HG02884 (cell line): Measurements from ENCODE around the gene HSPG2.

Experiments used
- ATAC-seq: cut with Tn5 transposase; IDR thresholded peaks from one replicate; pipeline ENCODE4 v1.9.1; 2021; ENCODE audit warnings: mild to moderate bottlenecking, moderate library complexity; ENCODE audit not compliant: unreplicated experiment

Gene HSPG2

GRCh38 chr1:21849909-21850576, 87.1 kb downstream of the HSPG2 start:
- no peak for ATAC-seq

GRCh38 chr1:21848524-21849174, 88.5 kb downstream of the HSPG2 start:
- ATAC-seq: no peak

- no peak for ATAC-seq
Observed at GRCh38 chr1:21847223-21848205, 89.6 kb downstream of the HSPG2 start.

- ATAC-seq: no peak
Observed at GRCh38 chr1:21845646-21846641, 91.2 kb downstream of the HSPG2 start.

DNA sequence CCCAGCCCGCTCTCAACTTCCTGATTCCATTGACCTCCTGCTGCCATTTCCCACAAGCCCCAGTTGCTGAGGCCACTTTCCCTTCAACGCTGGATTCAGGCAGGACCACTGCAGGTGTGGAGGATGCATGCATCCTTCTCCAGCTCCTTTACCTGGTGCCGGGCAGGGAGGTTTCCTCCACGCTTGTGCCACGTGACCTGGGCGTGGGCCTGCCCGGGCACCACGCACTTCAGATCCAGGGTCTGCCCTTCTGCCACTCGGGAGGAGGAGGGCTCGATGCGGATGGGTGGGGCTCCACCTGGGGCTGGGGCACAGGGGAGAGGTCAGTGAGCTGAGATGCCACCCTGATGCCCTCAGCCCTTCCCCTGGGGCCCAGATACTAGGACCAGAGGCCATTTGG, 93.1 kb downstream of the HSPG2 start:
- ATAC-seq: no peak

GRCh38 chr1:21843208-21843607, 93.9 kb downstream of the HSPG2 start:
- ATAC-seq: no peak

GRCh38 chr1:21842606-21843162, 94.4 kb downstream of the HSPG2 start:
- ATAC-seq: no peak

DNA sequence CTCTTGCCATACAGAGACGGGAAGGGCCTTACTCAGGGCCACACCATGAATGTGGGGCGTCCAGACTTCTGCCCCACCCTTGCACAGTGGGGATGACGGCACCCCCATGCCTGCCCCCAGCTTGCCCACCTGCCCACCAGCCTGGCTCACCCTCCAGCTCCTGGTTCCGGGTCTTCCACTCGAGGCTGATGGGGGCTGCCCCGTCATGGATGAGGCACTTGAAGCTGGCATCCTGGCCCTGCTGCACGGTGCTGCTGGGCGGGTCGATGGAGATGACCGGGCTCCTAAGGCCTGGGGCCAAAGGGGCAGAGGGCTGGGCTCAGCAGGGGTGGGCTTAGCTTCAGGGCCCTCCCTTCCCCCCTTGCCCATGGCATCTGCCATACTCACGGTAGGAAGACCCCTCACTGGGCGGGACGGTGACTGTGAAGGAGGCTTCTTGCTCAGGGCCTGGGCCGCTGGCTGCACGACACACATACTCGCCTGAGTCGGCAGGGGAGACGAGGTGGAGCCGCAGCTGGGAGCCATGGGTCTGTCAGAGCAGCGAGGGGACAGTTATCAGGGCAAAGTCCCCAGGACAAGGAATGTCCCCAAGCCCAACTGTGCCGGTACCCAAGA, 95.2 kb downstream of the HSPG2 start:
- no peak for ATAC-seq

- ATAC-seq: no peak
Observed at GRCh38 chr1:21840981-21841380, 96.1 kb downstream of the HSPG2 start.

DNA sequence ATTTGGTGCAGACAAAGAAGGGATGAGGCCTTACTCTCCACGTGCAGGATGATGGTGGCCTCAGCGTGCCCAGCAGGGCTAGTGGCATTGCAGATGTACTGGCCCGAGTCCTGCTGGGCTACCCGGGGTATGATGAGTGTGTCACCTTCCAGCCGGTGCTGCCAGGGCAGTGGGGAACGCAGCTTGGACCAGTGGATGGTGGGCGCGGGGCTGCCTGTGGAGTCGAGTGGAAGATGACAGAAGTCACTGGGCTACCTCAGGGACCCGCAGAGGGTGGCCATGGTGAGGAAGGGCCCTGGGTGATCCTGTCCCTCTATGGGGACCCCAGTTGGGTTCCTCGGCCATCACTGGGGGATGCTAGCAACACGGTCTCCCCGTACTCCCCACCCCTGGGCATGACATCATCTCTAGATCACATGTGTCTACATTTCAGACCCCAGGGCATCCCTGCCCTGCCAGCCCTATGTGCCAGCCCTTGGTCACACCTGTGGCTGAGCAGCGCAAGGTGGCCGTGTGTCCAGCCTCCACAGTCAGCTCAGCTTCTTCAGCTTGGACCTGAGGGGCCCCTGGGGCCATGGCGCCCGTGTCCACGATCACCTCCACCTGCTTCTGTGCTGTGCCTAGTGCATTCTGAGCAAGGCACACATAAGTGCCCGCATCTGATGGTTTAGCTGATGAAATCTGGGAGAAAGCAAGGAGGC, 97.6 kb downstream of the HSPG2 start:
- no peak for ATAC-seq

GRCh38 chr1:21838359-21839157, 98.6 kb downstream of the HSPG2 start:
- no peak for ATAC-seq

DNA sequence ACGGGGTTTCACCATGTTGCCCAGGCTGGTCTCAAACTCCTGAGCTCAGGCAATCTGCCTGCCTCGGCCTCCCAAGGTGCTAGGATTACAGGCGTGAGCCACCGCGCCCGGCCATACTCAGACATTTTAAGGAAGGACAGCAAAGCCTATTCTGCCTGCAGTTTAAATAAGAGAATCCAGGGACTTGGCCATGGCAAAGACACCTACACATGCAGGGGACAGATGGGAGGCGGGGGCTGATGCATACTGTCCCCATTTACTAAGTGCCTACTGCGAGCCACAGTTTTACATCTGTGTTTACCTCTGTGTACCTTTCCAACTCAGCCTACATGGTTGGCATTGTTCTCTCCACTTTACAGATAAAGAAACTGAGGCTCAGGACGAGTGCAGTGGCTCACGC, 99.6 kb downstream of the HSPG2 start:
- ATAC-seq: no peak

GRCh38 chr1:21836729-21837128, 100.4 kb downstream of the HSPG2 start:
- no peak for ATAC-seq

DNA sequence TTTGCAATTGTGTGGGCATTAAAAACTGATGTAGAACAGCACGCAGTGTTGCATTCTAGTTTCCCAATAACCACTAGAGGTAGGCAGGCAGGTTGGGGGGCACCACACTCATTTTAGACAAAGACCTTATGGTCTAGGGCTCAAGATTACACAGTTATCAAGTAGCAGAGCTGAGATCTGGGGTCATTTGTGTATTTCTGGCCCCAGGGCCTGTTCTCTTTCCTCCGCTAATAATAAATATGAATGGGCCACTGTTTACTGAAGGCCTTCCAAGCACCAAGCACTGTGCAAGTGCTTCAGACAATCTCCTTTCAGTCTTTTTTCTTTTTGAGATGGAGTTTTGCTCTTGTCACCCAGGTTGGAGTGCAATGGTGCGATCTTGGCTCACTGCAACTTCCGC, 101.1 kb downstream of the HSPG2 start:
- no peak for ATAC-seq

GRCh38 chr1:21834666-21835065, 102.4 kb downstream of the HSPG2 start:
- ATAC-seq: no peak

- ATAC-seq: no peak
Observed at GRCh38 chr1:21834094-21834493, 103.0 kb downstream of the HSPG2 start.

DNA sequence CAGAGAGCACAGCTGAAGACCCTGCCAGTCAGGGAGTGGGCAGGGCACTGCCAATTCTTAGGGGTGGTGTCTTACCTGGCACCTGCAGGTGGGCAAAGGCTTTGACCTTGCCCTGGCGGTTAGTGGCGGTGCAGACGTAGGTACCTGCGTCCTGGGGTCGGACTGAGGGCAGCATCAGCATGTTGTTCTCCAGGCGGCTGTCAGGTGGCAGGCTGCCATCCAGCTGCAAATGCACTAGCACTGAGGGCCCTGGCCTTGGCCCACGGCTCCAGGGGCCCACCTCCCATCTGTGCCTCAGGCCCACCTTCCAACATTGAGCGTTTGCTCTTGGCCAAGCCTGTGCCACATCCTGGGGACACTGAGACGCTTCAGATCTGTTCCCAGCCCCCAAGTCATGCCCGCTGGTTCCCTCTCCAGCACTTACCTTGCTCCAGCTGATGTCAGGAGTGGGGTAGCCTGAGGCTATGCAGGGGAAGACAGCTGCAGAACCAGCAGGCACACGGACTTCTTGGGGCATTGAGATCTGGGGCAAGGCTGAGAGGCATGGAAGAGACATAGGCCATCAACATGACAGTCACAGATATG, 103.6 kb downstream of the HSPG2 start:
- ATAC-seq: no peak

GRCh38 chr1:21831454-21831970, 105.6 kb downstream of the HSPG2 start:
- ATAC-seq: no peak
